HG02938 (cell line): ENCODE results near the gene PNMA8B.
"Not testable (repeated sequence)": the region's sequence is repeated elsewhere in the genome, so short reads cannot be mapped to it uniquely, and the experiment has no call there.

Experiments
- ATAC-seq: cut with Tn5 transposase; IDR thresholded peaks from one replicate; pipeline ENCODE4 v1.9.1; 2021; ENCODE audit warnings: mild to moderate bottlenecking, moderate library complexity; ENCODE audit not compliant: unreplicated experiment

Gene PNMA8B, protein sequence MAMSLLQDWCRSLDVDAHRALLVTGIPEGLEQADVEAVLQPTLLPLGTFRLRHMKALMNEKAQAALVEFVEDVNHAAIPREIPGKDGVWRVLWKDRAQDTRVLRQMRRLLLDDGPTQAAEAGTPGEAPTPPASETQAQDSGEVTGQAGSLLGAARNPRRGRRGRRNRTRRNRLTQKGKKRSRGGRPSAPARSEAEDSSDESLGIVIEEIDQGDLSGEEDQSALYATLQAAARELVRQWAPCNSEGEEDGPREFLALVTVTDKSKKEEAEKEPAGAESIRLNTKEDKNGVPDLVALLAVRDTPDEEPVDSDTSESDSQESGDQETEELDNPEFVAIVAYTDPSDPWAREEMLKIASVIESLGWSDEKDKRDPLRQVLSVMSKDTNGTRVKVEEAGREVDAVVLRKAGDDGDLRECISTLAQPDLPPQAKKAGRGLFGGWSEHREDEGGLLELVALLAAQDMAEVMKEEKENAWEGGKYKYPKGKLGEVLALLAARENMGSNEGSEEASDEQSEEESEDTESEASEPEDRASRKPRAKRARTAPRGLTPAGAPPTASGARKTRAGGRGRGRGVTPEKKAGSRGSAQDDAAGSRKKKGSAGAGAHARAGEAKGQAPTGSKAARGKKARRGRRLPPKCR

DNA sequence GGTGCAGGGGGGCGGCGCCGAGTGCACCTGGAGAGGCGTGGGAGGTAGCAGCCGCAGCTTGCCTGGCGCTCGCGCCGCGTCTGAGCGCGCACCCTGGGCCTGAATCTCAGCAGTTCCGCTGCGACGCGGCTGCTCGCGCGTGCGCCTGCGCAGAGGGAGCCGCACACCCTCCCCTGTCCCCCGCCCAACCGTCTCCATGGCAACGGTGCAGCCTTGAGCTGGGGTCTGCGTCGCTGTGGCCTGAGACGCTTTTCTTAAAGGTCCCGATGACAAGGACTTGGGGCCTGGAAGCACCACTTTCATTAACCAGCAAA, at the start of gene PNMA8B:
TSS of gene PNMA8B (minus strand) at position 82 of the 314 bp plus-strand sequence. CDS start 402 bp downstream, outside the sequence.
- ATAC-seq: no peak

DNA sequence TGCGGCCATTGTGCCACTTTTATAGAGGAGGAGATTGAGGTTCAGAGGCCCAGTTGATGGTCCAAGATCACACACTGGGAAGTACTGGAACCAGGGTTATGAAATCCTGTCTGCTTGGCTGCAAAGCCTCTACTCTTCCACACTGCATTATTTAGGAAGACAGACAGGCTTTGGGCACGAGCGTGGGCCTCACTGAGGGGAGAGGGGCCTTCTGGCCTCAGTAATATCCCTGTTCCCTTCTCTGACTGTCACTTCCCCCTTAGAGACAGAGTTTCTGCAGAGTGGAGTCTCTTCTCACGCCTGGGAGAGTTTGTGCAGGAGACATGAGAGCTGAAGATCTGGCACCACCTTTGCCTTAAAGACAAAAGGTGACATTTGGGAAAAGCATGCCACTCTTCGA, 49.0 kb upstream of the PNMA8B start:
- ATAC-seq: no peak

GRCh38 chr19:46542428-46543230, 47.0 kb upstream of the PNMA8B start:
- ATAC-seq: no peak

DNA sequence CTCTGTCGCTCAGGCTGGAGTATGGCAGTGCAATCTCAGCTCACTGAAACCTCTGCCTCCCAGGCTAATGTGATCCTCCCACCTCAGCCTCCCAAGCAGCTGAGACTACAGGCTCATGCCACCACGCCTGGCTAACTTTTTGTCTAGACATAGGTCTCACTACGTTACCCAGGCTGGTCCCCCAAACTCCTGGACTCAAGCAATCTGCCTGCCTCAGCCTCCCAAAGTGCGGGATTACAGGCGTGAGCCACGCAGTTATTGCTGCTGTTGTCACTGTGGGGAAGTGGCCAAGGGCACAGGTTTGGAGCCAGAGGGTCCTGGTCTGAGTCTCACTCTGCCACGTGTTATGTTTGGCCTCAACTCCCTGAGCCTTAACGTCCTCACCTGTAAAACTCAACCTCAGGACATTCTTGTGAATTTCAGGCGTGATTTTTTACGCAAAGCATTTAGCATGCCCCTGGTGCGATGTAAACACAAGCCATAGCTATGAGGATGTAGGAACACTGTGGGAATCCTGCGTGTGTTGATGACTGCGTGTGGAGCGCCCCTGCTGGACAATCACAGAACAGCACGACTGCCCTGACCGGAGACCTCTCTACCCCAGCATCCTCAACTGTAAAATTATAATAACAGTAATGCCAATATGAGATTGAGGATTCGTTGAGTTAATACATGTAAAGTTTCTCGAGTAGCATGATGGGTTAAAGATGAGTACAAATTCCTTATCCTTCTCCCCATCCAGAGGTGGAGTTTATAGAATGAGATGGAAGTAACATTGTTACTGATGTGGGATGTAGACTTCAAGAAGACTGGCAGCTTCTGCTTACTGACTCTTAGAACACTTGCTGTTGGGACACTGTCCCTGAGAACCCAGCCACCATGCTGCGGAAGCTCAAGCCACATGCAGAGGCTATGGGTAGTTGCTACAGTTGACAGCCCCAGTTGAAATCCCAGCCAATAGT, 41.8 kb upstream of the PNMA8B start:
- ATAC-seq: no peak

GRCh38 chr19:46536391-46536790, 40.7 kb upstream of the PNMA8B start:
- no peak for ATAC-seq

- ATAC-seq: no peak
Observed at GRCh38 chr19:46533621-46534081, 38.0 kb upstream of the PNMA8B start.

GRCh38 chr19:46533078-46533620, 37.5 kb upstream of the PNMA8B start:
- ATAC-seq: no peak

- ATAC-seq: no peak
Observed at GRCh38 chr19:46530636-46531035, 35.0 kb upstream of the PNMA8B start.

- no peak for ATAC-seq
Observed at GRCh38 chr19:46529622-46530451, 34.2 kb upstream of the PNMA8B start.

- no peak for ATAC-seq
Observed at GRCh38 chr19:46528601-46529590, 33.2 kb upstream of the PNMA8B start.

DNA sequence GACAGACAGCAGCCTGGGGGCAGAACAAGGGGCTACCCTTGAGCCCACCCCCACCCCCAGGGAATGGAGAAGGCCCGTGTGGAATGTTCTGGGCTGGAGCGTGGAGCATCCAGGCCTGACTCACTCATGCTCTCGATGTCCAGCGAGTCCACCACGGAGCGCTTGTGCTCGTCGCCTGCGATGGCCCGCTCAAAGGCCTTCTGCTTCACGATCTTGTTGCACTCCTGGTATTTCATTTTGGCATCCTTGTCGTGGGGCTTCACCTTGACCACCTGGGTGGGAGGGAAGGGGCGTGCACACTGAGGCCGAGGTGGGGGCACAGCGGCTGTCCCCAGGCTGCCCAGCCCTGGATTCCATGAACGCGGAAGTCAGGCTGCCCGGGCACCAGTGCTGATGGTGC, 31.1 kb upstream of the PNMA8B start:
- not testable (repeated sequence) for ATAC-seq

DNA sequence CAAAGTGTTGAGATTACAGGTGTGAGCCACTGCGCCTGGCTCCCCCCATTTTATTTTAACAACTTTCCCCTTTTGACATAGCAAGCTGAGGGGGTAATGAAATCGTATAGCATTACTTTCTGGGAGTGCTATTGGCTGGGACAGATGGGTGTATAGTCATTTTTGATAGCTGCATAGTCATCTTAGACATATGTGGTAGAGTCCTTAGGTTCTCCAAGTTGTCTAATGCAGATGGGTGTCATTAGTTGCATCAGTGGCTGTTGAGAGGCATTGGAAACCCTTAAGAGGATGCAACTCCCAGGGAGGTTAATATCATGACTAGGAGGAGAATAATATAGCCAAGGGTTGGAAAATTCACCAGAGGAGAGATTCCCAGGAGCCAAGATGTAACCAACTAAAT, 28.6 kb upstream of the PNMA8B start:
- ATAC-seq: no peak

DNA sequence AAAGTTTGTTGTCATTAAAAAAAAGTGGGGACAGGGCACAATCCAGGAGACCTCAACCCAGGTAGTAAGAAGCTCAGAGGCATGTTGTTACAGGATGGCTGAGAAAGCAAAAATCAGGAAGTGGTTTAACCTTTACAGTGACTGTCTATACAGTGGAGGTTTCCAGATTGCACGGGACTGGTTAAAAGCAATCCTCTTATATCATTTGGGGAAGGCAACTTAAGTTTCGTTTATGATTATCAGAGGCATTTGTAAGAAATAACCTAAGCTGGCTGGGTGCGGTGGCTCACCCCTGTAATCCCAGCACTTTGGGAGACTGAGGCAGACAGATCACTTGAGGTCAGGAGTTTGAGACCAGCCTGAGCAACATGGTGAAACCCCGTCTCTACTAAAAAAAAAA, 27.3 kb upstream of the PNMA8B start:
- ATAC-seq: not testable (repeated sequence)

GRCh38 chr19:46521241-46521868, 25.7 kb upstream of the PNMA8B start:
- ATAC-seq: no peak

- ATAC-seq: no peak
Observed at GRCh38 chr19:46520616-46521015, 24.9 kb upstream of the PNMA8B start.

DNA sequence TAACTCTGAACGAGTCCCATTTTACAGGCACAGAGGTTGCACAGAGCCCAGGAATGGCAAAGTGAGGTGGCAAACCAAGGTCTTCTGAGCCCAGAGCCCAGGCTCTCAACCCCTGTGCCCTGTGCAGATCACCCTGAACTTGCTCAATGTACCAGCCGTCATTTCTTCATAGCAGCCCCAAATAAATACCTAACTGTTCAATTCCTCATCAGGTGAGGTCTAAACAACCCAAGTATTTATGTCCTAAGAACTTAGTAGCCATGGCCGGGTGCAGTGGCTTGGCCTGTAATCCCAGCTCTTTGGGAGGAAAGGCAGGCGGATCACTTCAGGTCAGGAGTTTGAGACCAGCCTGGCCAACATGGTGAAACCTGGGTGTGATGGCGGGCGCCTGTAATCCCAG, 21.8 kb upstream of the PNMA8B start:
- ATAC-seq: no peak

DNA sequence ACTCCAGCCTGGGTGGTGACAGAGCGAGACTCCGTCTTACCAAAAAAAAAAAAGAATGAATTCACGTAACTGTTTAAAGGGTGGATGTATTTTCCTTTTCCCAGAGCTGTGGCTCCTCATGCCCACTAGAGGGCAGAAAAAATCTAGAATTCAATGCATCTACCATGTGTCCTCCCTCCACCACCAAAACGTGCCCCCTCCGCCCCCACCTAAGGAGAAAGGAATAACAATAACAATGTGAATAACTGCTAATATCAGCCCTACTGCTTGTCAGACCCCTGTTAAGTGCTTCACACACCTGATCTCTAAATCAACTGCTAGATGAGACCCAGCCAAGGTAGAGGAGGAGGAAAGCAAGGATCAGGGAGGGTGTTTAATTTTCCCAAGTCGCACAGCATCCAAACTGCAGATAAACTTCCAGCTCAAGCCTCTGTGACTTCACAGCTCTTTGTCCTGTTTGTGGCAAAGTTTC, 20.2 kb upstream of the PNMA8B start:
- no peak for ATAC-seq

- ATAC-seq: no peak
Observed at GRCh38 chr19:46515290-46515609, 19.6 kb upstream of the PNMA8B start.
